Measurements from ENCODE around the gene PLD1.
"Not testable (repeated sequence)": the region's sequence is repeated elsewhere in the genome, so short reads cannot be mapped to it uniquely, and the experiment has no call there.

Gene PLD1, protein sequence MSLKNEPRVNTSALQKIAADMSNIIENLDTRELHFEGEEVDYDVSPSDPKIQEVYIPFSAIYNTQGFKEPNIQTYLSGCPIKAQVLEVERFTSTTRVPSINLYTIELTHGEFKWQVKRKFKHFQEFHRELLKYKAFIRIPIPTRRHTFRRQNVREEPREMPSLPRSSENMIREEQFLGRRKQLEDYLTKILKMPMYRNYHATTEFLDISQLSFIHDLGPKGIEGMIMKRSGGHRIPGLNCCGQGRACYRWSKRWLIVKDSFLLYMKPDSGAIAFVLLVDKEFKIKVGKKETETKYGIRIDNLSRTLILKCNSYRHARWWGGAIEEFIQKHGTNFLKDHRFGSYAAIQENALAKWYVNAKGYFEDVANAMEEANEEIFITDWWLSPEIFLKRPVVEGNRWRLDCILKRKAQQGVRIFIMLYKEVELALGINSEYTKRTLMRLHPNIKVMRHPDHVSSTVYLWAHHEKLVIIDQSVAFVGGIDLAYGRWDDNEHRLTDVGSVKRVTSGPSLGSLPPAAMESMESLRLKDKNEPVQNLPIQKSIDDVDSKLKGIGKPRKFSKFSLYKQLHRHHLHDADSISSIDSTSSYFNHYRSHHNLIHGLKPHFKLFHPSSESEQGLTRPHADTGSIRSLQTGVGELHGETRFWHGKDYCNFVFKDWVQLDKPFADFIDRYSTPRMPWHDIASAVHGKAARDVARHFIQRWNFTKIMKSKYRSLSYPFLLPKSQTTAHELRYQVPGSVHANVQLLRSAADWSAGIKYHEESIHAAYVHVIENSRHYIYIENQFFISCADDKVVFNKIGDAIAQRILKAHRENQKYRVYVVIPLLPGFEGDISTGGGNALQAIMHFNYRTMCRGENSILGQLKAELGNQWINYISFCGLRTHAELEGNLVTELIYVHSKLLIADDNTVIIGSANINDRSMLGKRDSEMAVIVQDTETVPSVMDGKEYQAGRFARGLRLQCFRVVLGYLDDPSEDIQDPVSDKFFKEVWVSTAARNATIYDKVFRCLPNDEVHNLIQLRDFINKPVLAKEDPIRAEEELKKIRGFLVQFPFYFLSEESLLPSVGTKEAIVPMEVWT

GRCh38 chr3:171809861-171810628, at the start of gene PLD1:
PLD1 (minus strand) TSS chr3:171810483; CDS start chr3:171738051, 72,432 bp downstream.
- DNase-seq (ENCODE audit: low read depth in 1 of 2, low spot score in 1 of 2): peak; percentile 95 to 98
- in situ Hi-C loops (cut with HindIII; ENCODE audit: low pct_unique_long_range_greater_than_20kb, low sequenced_read_pairs): no loop called here
- TF ChIP-seq JUND (IDR thresholded peaks at IDR 0.05; ENCODE audit: low read depth): no peak

GRCh38 chr3:171858770-171859169, 48.5 kb upstream of the PLD1 start:
- in situ Hi-C loops (cut with HindIII; ENCODE audit: low pct_unique_long_range_greater_than_20kb, low sequenced_read_pairs); DNase-seq (ENCODE audit: low read depth in 1 of 2, low spot score in 1 of 2): not testable (repeated sequence)

GRCh38 chr3:171854649-171855305, 44.5 kb upstream of the PLD1 start:
- in situ Hi-C loops (cut with HindIII; ENCODE audit: low pct_unique_long_range_greater_than_20kb, low sequenced_read_pairs): no loop called here
- DNase-seq (ENCODE audit: low read depth in 1 of 2, low spot score in 1 of 2): no peak
- TF ChIP-seq JUND (IDR thresholded peaks at IDR 0.05; ENCODE audit: low read depth): no peak

GRCh38 chr3:171851660-171852058, 41.4 kb upstream of the PLD1 start:
- DNase-seq (ENCODE audit: low read depth in 1 of 2, low spot score in 1 of 2): no peak
- in situ Hi-C loops (cut with HindIII; ENCODE audit: low pct_unique_long_range_greater_than_20kb, low sequenced_read_pairs): no loop called here
- no peak for TF ChIP-seq JUND (IDR thresholded peaks at IDR 0.05; ENCODE audit: low read depth)

- no peak for DNase-seq (ENCODE audit: low read depth in 1 of 2, low spot score in 1 of 2)
- in situ Hi-C loops (cut with HindIII; ENCODE audit: low pct_unique_long_range_greater_than_20kb, low sequenced_read_pairs): no loop called here
Measured at GRCh38 chr3:171850960-171851659, 40.8 kb upstream of the PLD1 start.

GRCh38 chr3:171850320-171850959, 40.2 kb upstream of the PLD1 start:
- in situ Hi-C loops (cut with HindIII; ENCODE audit: low pct_unique_long_range_greater_than_20kb, low sequenced_read_pairs): no loop called here
- TF ChIP-seq JUND (IDR thresholded peaks at IDR 0.05; ENCODE audit: low read depth): no peak
- no peak for DNase-seq (ENCODE audit: low read depth in 1 of 2, low spot score in 1 of 2)

More at GRCh38 chr3:171850960-171851659, 40.8 kb upstream of the PLD1 start:
- no peak for TF ChIP-seq JUND (IDR thresholded peaks at IDR 0.05; ENCODE audit: low read depth)

DNA sequence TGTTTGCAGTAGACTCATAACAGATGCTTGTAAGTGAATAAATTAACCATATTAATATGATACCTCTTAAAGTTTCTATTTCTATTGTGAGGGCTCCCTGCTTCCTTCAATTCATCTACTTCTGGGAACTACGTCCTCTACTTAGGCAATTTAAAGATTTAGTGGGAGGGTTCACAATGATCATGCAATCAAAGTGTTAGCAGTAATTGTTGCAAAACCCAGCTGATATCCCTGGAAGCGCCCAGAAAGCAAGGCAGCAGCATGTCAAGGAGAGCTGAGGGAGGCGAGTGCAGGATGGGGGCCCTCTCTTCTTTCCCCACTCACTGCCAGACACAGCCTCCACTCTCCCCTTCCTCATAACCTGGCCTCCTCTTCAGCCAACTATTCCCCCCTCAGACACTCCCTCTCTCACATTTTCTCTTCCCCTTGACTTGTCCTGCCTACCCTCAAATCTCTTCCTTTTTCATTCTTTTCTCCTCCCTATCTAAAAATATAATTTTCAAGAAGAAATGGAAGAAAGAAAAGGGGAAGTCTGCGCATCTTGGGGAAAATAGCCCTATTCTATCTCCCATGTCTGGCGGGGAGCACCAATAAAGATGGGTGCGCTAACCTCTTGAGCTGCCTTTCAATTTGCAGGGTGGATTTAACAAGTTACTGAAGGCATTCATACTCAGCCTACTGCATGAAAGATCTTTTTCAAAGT, 39.5 kb upstream of the PLD1 start:
- in situ Hi-C loops (cut with HindIII; ENCODE audit: low pct_unique_long_range_greater_than_20kb, low sequenced_read_pairs): no loop called here
- DNase-seq (ENCODE audit: low read depth in 1 of 2, low spot score in 1 of 2): no peak
- no peak for TF ChIP-seq JUND (IDR thresholded peaks at IDR 0.05; ENCODE audit: low read depth)

GRCh38 chr3:171847595-171848259, 37.4 kb upstream of the PLD1 start:
- TF ChIP-seq JUND (IDR thresholded peaks at IDR 0.05; ENCODE audit: low read depth): no peak
- no peak for DNase-seq (ENCODE audit: low read depth in 1 of 2, low spot score in 1 of 2)
- in situ Hi-C loops (cut with HindIII; ENCODE audit: low pct_unique_long_range_greater_than_20kb, low sequenced_read_pairs): no loop called here

- TF ChIP-seq JUND (IDR thresholded peaks at IDR 0.05; ENCODE audit: low read depth): no peak
- DNase-seq (ENCODE audit: low read depth in 1 of 2, low spot score in 1 of 2): no peak
- in situ Hi-C loops (cut with HindIII; ENCODE audit: low pct_unique_long_range_greater_than_20kb, low sequenced_read_pairs): no loop called here
Measured at GRCh38 chr3:171847133-171847532, 36.9 kb upstream of the PLD1 start.

GRCh38 chr3:171846597-171846996, 36.3 kb upstream of the PLD1 start:
- in situ Hi-C loops (cut with HindIII; ENCODE audit: low pct_unique_long_range_greater_than_20kb, low sequenced_read_pairs): no loop called here
- no peak for DNase-seq (ENCODE audit: low read depth in 1 of 2, low spot score in 1 of 2)
- TF ChIP-seq JUND (IDR thresholded peaks at IDR 0.05; ENCODE audit: low read depth): no peak
